Upper lobe of left lung (tissue), 6 donors: ENCODE results near the gene MIA2. TPM values are rescaled to one million over a fixed set of nuclear protein-coding genes. Genes with fewer than 3 reads are reported as not detected.

Experiments
- ATAC-seq, 2 donors: fragments of 200-7000 bp; cut with Tn5 transposase; one replicate each; pipeline ENCODE4 v1.9.1; 2022; ENCODE audit warnings: mild to moderate bottlenecking in 2 of 2, moderate library complexity in 2 of 2; ENCODE audit not compliant: low FRiP score in 2 of 2
- DNase-seq, 2 donors: peaks; one replicate each; pipeline ENCODE4 v3.0.0-alpha.2; 2019 to 2020
- H3K27ac ChIP-seq, 4 donors: fragments of 200-600 bp; sonication (generic); one replicate each; pipeline ENCODE4 v1.5.1; 2016 to 2019
- H3K27me3 ChIP-seq, 4 donors: fragments of 200-600 bp; sonication (generic); one replicate each; pipeline ENCODE4 v1.5.1; 2017 to 2019
- H3K36me3 ChIP-seq, 4 donors: fragments of 200-600 bp; sonication (generic); one replicate each; pipeline ENCODE4 v1.5.1; 2016 to 2019
- H3K4me1 ChIP-seq, 4 donors: fragments of 200-600 bp; sonication (generic); one replicate each; pipeline ENCODE4 v1.5.1; 2018 to 2019
- H3K4me3 ChIP-seq, 4 donors: fragments of 200-600 bp; sonication (generic); one replicate each; pipeline ENCODE4 v1.5.1; 2017 to 2019; ENCODE audit warnings: mild to moderate bottlenecking in 2 of 4, moderate library complexity in 1 of 4
- H3K9me3 ChIP-seq, 4 donors: fragments of 200-600 bp; sonication (generic); one replicate each; pipeline ENCODE4 v1.5.1; 2018 to 2019
- EP300 ChIP-seq, 4 donors: sonication (generic); formaldehyde crosslinking; IDR thresholded peaks; one replicate each; pipeline ENCODE4 v1.5.1; 2017; ENCODE audit warnings: antibody characterized with exemption in 4 of 4, control low read depth in 2 of 4
- POLR2A ChIP-seq, 4 donors: fragments of 450-650 bp; IDR thresholded peaks; one replicate each; pipeline ENCODE4 v1.5.1; 2016 to 2017; ENCODE audit warnings: antibody characterized with exemption in 4 of 4, mild to moderate bottlenecking in 2 of 4
- POLR2AphosphoS5 ChIP-seq, 2 donors: sonication (generic); formaldehyde crosslinking; IDR thresholded peaks; one replicate each; pipeline ENCODE4 v1.5.1; 2017; ENCODE audit warnings: antibody characterized with exemption in 2 of 2
- WGBS, 2 donors: methylation state at CpG; one replicate each; pipeline ENCODE4 v1.1.5; 2017 to 2018; 5-methylcytosine and 5-hydroxymethylcytosine counted together
- total RNA-seq, 6 donors: library from RNA; depleted of rRNA in 4 of 6; stranded (reverse); fragments of >200 nt in 4 of 6; gene quantifications; one replicate each; pipeline versions ENCODE4 v1.1.0 to v1.2.1, GENCODE V29; 2016 to 2021
- TF ChIP-seq, protein P1 (sequence below), 6 experiments: fragments of 450-650 bp in 4 of 6; fragments of 200-600 bp in 2 of 6; sonication (generic) in 2 of 6; IDR thresholded peaks; one replicate each; pipeline ENCODE4 v1.5.1; 2016 to 2019; ENCODE audit warnings: antibody characterized with exemption in 6 of 6
- donor health status: DM: no; HTN: no; CAD: no; lungs with moderate emphysema.
- donor health status: DM: no; HTN: yes; CAD: no; lungs with severe emphysema.

Gene MIA2
- total RNA-seq, 6 donors from 2014 or later, result 13.0 to 56.8 (median 25.4) TPM

DNA sequence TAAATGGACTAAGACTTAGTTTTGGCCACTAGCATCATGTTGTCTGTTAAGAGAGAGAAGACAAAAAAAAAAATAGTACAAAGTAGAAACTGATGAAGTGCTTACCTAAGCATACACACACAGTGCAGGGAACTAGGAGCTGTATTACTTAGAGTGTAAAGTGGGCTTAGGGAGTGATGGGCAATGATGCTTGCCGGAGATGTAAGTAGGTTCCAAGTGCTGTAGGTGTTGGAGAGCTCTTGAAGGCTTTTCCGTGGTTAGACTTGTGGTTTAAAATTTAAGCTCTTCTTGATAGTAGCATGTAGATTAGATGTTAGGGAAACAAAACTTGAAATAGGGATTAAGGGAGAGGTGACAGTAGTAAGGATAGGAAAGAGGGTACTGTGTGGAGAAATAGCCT, 34.7 kb downstream of the MIA2 start:
- ATAC-seq (no peak), DNase-seq (no peak)
- Histone ChIP-seq H3K27me3 (no peaks in the 10 kb centered on the region), H3K36me3 (no peaks in the 10 kb centered on the region), H3K9me3 (no peaks in the 10 kb centered on the region), H3K4me1 (peaks cover 16 to 29% (median 24%) of the 10 kb centered on the region in 4 donors), H3K27ac (no peak overlapping the region), H3K4me3 (peak overlapping the region in 2 of 4 donors; percentile 63 to 89)
- TF ChIP-seq EP300 (IDR thresholded peaks at IDR 0.05) (no peak), POLR2A (IDR thresholded peaks at IDR 0.05) (no peak), POLR2AphosphoS5 (IDR thresholded peaks at IDR 0.05) (no peak)
- TF ChIP-seq, protein P1, sequence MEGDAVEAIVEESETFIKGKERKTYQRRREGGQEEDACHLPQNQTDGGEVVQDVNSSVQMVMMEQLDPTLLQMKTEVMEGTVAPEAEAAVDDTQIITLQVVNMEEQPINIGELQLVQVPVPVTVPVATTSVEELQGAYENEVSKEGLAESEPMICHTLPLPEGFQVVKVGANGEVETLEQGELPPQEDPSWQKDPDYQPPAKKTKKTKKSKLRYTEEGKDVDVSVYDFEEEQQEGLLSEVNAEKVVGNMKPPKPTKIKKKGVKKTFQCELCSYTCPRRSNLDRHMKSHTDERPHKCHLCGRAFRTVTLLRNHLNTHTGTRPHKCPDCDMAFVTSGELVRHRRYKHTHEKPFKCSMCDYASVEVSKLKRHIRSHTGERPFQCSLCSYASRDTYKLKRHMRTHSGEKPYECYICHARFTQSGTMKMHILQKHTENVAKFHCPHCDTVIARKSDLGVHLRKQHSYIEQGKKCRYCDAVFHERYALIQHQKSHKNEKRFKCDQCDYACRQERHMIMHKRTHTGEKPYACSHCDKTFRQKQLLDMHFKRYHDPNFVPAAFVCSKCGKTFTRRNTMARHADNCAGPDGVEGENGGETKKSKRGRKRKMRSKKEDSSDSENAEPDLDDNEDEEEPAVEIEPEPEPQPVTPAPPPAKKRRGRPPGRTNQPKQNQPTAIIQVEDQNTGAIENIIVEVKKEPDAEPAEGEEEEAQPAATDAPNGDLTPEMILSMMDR (IDR thresholded peaks at IDR 0.05), result no peak
- WGBS, 2 donors, result 16 to 21% methylated on average over 2 of the region's 2 CpGs

- 100% methylated on average over 1 of the region's 1 CpG for WGBS, 2 donors
These were observed 39.2 kb downstream of the MIA2 start for GRCh38 chr14:39272918-39273317.

GRCh38 chr14:39275395-39275794, 41.7 kb downstream of the MIA2 start:
- Histone ChIP-seq H3K4me1 (peaks cover 0 to 4% (median 1%) of the 10 kb centered on the region in 4 donors), H3K27ac (no peak overlapping the region), H3K9me3 (no peaks in the 10 kb centered on the region), H3K4me3 (no peak overlapping the region), H3K36me3 (peaks cover 0 to 13% (median 2%) of the 10 kb centered on the region in 4 donors), H3K27me3 (no peaks in the 10 kb centered on the region)
- TF ChIP-seq POLR2AphosphoS5 (IDR thresholded peaks at IDR 0.05), result no peak
- TF ChIP-seq EP300 (IDR thresholded peaks at IDR 0.05), result no peak
- TF ChIP-seq POLR2A (IDR thresholded peaks at IDR 0.05), result no peak
- TF ChIP-seq, protein P1 (IDR thresholded peaks at IDR 0.05), result no peak
- no peak for DNase-seq
- WGBS, 2 donors, result 89 to 92% methylated on average over 5 of the region's 5 CpGs
- ATAC-seq, result no peak

More at GRCh38 chr14:39272918-39273317, 39.2 kb downstream of the MIA2 start:
- no peak for ATAC-seq
- no peaks in the 10 kb centered on the region for H3K9me3 ChIP-seq
- H3K27ac ChIP-seq, result no peak overlapping the region
- H3K27me3 ChIP-seq, result no peaks in the 10 kb centered on the region
- TF ChIP-seq POLR2A (IDR thresholded peaks at IDR 0.05), result no peak
- TF ChIP-seq, protein P1 (IDR thresholded peaks at IDR 0.05), result no peak
- TF ChIP-seq EP300 (IDR thresholded peaks at IDR 0.05), result no peak
- no peak for TF ChIP-seq POLR2AphosphoS5 (IDR thresholded peaks at IDR 0.05)
- H3K4me3 ChIP-seq, result no peak overlapping the region
- no peaks in the 10 kb centered on the region for H3K36me3 ChIP-seq
- peaks cover 15 to 23% (median 18%) of the 10 kb centered on the region in 4 donors for H3K4me1 ChIP-seq
- DNase-seq, result no peak

- DNase-seq, result no peak
- H3K27me3 ChIP-seq, result no peaks in the 10 kb centered on the region
- peaks cover 0 to 4% (median 0%) of the 10 kb centered on the region in 4 donors for H3K4me1 ChIP-seq
- H3K36me3 ChIP-seq, result peaks cover 0 to 19% (median 2%) of the 10 kb centered on the region in 4 donors
- 97 to 100% methylated on average over 1 of the region's 1 CpG for WGBS, 2 donors
- no peaks in the 10 kb centered on the region for H3K9me3 ChIP-seq
- H3K4me3 ChIP-seq, result no peak overlapping the region
- H3K27ac ChIP-seq, result no peak overlapping the region
- no peak for TF ChIP-seq POLR2A (IDR thresholded peaks at IDR 0.05)
- TF ChIP-seq POLR2AphosphoS5 (IDR thresholded peaks at IDR 0.05), result no peak
- no peak for TF ChIP-seq EP300 (IDR thresholded peaks at IDR 0.05)
- no peak for ATAC-seq
These were observed 42.3 kb downstream of the MIA2 start for GRCh38 chr14:39276005-39276404.

GRCh38 chr14:39276579-39277114, 42.9 kb downstream of the MIA2 start:
- DNase-seq (no peak), ATAC-seq (no peak)
- Histone ChIP-seq H3K27ac (no peak overlapping the region), H3K9me3 (no peaks in the 10 kb centered on the region), H3K4me1 (peaks cover 0 to 4% (median 0%) of the 10 kb centered on the region in 4 donors), H3K4me3 (no peak overlapping the region), H3K36me3 (peaks cover 0 to 26% (median 2%) of the 10 kb centered on the region in 4 donors), H3K27me3 (no peaks in the 10 kb centered on the region)
- 91 to 95% methylated on average over 2 of the region's 2 CpGs for WGBS, 2 donors
- no peak for TF ChIP-seq POLR2AphosphoS5 (IDR thresholded peaks at IDR 0.05)
- TF ChIP-seq EP300 (IDR thresholded peaks at IDR 0.05), result no peak
- TF ChIP-seq POLR2A (IDR thresholded peaks at IDR 0.05), result no peak
- TF ChIP-seq, protein P1 (IDR thresholded peaks at IDR 0.05), result no peak
